ENCODE data around the gene PACSIN2.

DNA sequence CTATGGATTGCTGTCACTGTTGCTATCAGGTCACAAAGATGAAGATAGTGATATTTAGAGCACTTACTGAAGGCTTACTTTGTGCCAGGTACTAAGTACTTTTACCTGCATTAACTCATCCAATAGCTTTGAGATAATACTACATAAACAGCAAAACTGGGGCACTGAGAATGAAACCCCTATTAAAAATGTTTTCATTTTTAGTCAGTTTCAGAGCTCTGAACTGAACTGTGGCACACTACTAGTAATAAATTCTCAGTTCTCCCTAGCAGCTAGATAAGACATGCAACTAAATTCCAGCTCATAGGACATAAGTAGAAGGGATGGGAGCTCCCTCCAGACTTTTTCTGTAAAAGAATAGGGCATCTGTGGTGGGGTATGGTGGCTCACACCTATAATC, 181.8 kb downstream of the PACSIN2 start:
- TF ChIP-seq, protein P1, sequence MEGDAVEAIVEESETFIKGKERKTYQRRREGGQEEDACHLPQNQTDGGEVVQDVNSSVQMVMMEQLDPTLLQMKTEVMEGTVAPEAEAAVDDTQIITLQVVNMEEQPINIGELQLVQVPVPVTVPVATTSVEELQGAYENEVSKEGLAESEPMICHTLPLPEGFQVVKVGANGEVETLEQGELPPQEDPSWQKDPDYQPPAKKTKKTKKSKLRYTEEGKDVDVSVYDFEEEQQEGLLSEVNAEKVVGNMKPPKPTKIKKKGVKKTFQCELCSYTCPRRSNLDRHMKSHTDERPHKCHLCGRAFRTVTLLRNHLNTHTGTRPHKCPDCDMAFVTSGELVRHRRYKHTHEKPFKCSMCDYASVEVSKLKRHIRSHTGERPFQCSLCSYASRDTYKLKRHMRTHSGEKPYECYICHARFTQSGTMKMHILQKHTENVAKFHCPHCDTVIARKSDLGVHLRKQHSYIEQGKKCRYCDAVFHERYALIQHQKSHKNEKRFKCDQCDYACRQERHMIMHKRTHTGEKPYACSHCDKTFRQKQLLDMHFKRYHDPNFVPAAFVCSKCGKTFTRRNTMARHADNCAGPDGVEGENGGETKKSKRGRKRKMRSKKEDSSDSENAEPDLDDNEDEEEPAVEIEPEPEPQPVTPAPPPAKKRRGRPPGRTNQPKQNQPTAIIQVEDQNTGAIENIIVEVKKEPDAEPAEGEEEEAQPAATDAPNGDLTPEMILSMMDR (IDR thresholded peaks at IDR 0.05; ENCODE audit: low read length) = no peak
- no peak for TF ChIP-seq EZH2 (optimal IDR thresholded peaks at IDR 0.05; ENCODE audit: low read depth, low read length)

Data from MM.1S (cell line).